Breast epithelium (tissue), 4 donors: ENCODE results near the gene ELMO1. TPM values are rescaled to one million over a fixed set of nuclear protein-coding genes. Genes with fewer than 3 reads are reported as not detected.

Experiments used
- DNase-seq, 2 donors: peaks; one replicate each; pipeline ENCODE4 v3.0.0-alpha.2; 2019; ENCODE audit warnings: low spot score in 2 of 2
- H3K27ac ChIP-seq, 2 donors: fragments of 200-600 bp; sonication (generic) in 1 of 2; one replicate each; pipeline ENCODE4 v1.5.1; 2016 to 2019; ENCODE audit warnings: mild to moderate bottlenecking in 1 of 2
- H3K27me3 ChIP-seq, 2 donors: fragments of 200-600 bp; sonication (generic) in 1 of 2; one replicate each; pipeline versions ENCODE4 v1.5.1 to v1.6.0; 2017 to 2019; ENCODE audit warnings: control low read depth in 1 of 2, mild to moderate bottlenecking in 1 of 2
- H3K36me3 ChIP-seq: fragments of 200-600 bp; one replicate; pipeline ENCODE4 v1.5.1; 2019
- H3K4me1 ChIP-seq, 2 donors: fragments of 200-600 bp; sonication (generic); one replicate each; pipeline ENCODE4 v1.5.1; 2016 to 2019; ENCODE audit warnings: control low read depth in 1 of 2
- H3K4me3 ChIP-seq, 3 donors: fragments of 200-600 bp; sonication (generic); 1 replicate in 2 of 3; 2 replicates in 1 of 3; pipeline ENCODE4 v1.5.1; 2016 to 2019; ENCODE audit warnings: mild to moderate bottlenecking in 3 of 3, moderate library complexity in 2 of 3
- H3K9me3 ChIP-seq, 2 donors: fragments of 200-600 bp; sonication (generic) in 1 of 2; one replicate each; pipeline ENCODE4 v1.5.1; 2016 to 2019; ENCODE audit warnings: control low read depth in 1 of 2
- CTCF ChIP-seq, 3 donors: fragments of 450-650 bp; IDR thresholded peaks; one replicate each; pipeline ENCODE4 v1.5.1; 2016 to 2017; ENCODE audit warnings: antibody characterized with exemption in 3 of 3, mild to moderate bottlenecking in 3 of 3, moderate library complexity in 3 of 3
- POLR2A ChIP-seq: fragments of 450-650 bp; IDR thresholded peaks from one replicate; pipeline ENCODE4 v1.6.1; 2016; ENCODE audit warnings: antibody characterized with exemption, mild to moderate bottlenecking, moderate library complexity
- POLR2AphosphoS5 ChIP-seq, 3 donors: sonication (generic); formaldehyde crosslinking; IDR thresholded peaks; one replicate each; pipeline ENCODE4 v1.6.1; 2017; ENCODE audit warnings: antibody characterized with exemption in 3 of 3
- intact Hi-C: fragments of 100-400 bp; cut with DNase I; formaldehyde crosslinking; loops from one replicate; pipeline ENCODE4 v1.15.1; 2023; ENCODE audit warnings: low total_unique reads
- total RNA-seq, 3 donors: library from RNA; depleted of rRNA; stranded (reverse); fragments of >200 nt; gene quantifications; one replicate each; pipeline ENCODE4 v1.1.0, GENCODE V29; 2016

Gene ELMO1
- total RNA-seq, 3 donors from 2014 or later, result 49.5 to 110 (median 66.9) TPM

- TF ChIP-seq POLR2A, result no peak
- TF ChIP-seq CTCF (IDR thresholded peaks at IDR 0.05), result no peak
- no peak for TF ChIP-seq POLR2AphosphoS5 (IDR thresholded peaks at IDR 0.05)
- intact Hi-C loops, result no loop called here
- DNase-seq, result no peak
- Histone ChIP-seq H3K27ac (no peak overlapping the region), H3K4me3 (no peak overlapping the region), H3K36me3 (no peaks in the 10 kb centered on the region), H3K9me3 (no peaks in the 10 kb centered on the region), H3K27me3 (no peaks in the 10 kb centered on the region), H3K4me1 (no peaks in the 10 kb centered on the region)
Measured at GRCh38 chr7:37193087-37193774, 255.4 kb downstream of the ELMO1 start.

DNA sequence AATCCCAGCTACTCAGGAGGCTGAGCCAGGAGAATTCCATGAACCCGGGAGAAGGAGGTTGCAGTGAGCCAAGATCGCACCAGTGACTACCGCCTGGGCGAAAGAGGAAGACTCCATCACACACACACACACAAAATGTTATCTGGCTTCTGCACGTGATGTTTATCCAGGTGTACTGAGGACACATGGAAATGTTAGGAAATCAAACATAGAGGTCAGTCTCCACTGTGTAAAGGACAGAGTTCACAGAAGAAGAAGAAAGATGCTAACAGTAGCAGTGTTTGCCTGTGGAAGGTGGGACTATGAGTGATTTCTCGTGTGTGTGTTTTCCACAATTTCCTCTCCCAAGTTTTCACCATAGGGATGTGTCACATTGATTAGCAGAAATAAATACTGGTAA is 256.9 kb downstream of the ELMO1 start:
- H3K4me3 ChIP-seq, result no peak overlapping the region
- intact Hi-C loops, result no loop called here
- no peaks in the 10 kb centered on the region for H3K36me3 ChIP-seq
- no peak for DNase-seq
- no peaks in the 10 kb centered on the region for H3K27me3 ChIP-seq
- H3K9me3 ChIP-seq, result no peaks in the 10 kb centered on the region
- no peak for TF ChIP-seq POLR2AphosphoS5 (IDR thresholded peaks at IDR 0.05)
- no peak for TF ChIP-seq CTCF (IDR thresholded peaks at IDR 0.05)
- no peak for TF ChIP-seq POLR2A
- H3K4me1 ChIP-seq, result no peaks in the 10 kb centered on the region
- no peak overlapping the region for H3K27ac ChIP-seq

DNA sequence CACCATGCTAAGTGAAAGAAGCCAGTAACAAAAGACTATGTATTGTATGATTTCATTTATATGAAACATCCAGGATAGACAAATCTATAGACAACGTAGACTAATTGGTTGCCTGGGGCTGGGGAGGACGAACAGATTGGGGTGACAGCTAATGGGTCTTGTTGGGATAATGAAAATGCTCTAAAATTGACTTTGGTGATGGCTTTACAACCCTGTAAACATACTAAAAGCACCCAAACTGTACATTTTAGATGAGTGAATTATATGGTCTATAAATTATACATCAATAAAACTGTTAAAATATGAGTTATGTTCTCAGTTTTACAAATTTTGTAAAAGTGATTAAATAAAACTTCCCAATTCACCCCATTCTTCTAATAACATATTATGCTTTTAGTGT is 261.5 kb downstream of the ELMO1 start:
- no peaks in the 10 kb centered on the region for H3K9me3 ChIP-seq
- no peaks in the 10 kb centered on the region for H3K27me3 ChIP-seq
- DNase-seq, result no peak
- no peak overlapping the region for H3K27ac ChIP-seq
- TF ChIP-seq POLR2A (no peak), CTCF (IDR thresholded peaks at IDR 0.05) (no peak), POLR2AphosphoS5 (IDR thresholded peaks at IDR 0.05) (no peak)
- no peaks in the 10 kb centered on the region for H3K4me1 ChIP-seq
- no peak overlapping the region for H3K4me3 ChIP-seq
- H3K36me3 ChIP-seq, result no peaks in the 10 kb centered on the region
- intact Hi-C loops, result no loop called here

- no peak overlapping the region for H3K4me3 ChIP-seq
- no peak overlapping the region for H3K27ac ChIP-seq
- no peaks in the 10 kb centered on the region for H3K9me3 ChIP-seq
- no peaks in the 10 kb centered on the region for H3K36me3 ChIP-seq
- no peaks in the 10 kb centered on the region for H3K27me3 ChIP-seq
- DNase-seq, result no peak
- H3K4me1 ChIP-seq, result no peaks in the 10 kb centered on the region
- intact Hi-C loops, result no loop called here
- TF ChIP-seq POLR2A (no peak), POLR2AphosphoS5 (IDR thresholded peaks at IDR 0.05) (no peak), CTCF (IDR thresholded peaks at IDR 0.05) (no peak)
Measured at GRCh38 chr7:37186753-37187152, 261.9 kb downstream of the ELMO1 start.

DNA sequence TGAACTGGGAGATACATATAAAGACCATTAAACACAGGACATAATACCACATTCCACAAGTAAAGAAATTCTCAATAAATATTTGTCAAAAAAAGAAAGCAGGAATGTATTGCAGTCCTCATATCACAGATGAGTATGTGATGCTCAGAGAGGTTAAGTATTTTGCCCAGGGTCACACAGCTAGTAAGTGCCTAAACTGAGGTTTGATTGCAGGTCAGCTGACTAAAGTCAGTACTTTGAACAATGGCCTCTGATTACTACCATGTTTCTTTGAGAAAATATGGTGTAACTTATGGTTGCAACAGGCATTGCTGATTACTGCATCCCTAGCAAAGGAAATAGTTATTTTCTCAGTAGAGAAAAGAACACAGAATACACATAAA is 267.1 kb downstream of the ELMO1 start:
- DNase-seq, result no peak
- H3K4me1 ChIP-seq, result no peaks in the 10 kb centered on the region
- intact Hi-C loops, result loop anchor here (5.0 kb wide), 1 partner anchor 549 kb away; no protein-coding TSS in a partner anchor
- no peaks in the 10 kb centered on the region for H3K36me3 ChIP-seq
- H3K4me3 ChIP-seq, result no peak overlapping the region
- H3K27me3 ChIP-seq, result no peaks in the 10 kb centered on the region
- no peaks in the 10 kb centered on the region for H3K9me3 ChIP-seq
- no peak overlapping the region for H3K27ac ChIP-seq
- TF ChIP-seq CTCF (IDR thresholded peaks at IDR 0.05) (no peak), POLR2AphosphoS5 (IDR thresholded peaks at IDR 0.05) (no peak), POLR2A (no peak)
